ENCODE measurements around the gene ABLIM2.

GRCh38 chr4:7976025-7976424, 182.6 kb downstream of the ABLIM2 start:
- TF ChIP-seq CTCF (conservative IDR thresholded peaks at IDR 0.05; ENCODE audit: low read depth, low read length) (no peak), EZH2 (IDR thresholded peaks at IDR 0.05; ENCODE audit: borderline replicate concordance, low read depth, low read length, poor library complexity, severe bottlenecking) (no peak)
